Measurements from ENCODE around the gene DMXL2. TPM values are rescaled to one million over a fixed set of nuclear protein-coding genes. Genes with fewer than 3 reads are reported as not detected.
"Not testable (repeated sequence)": the region's sequence is repeated elsewhere in the genome, so short reads cannot be mapped to it uniquely, and the experiment has no call there.

DMXL2 gene
- total RNA-seq, 2 experiments from 2014 or later: 5.9 to 7.0 TPM

DNA sequence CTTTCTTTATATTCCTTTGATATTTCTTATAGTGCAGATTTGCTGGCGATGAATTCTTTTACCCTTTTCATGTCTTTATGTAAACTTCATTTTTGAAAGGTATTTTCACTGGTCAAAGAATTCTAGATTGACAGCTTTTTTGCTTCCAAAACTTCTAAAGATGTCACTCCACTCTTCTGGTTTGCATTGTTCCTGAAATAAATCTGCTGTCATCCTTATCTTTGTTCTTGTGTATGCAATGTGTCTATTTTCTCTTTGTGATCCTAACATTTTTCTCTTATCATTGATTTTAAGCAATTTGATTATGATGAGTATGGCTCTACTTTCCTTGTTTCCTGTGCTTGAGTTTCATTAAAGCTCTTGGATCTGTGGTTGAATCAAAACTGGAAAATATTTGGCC, 177.8 kb downstream of the DMXL2 start:
- Mint-ChIP-seq H3K9me3 (ENCODE audit: low read depth) (no peaks in the 10 kb centered on the region), H3K4me3 (no peak overlapping the region), H3K36me3 (ENCODE audit: low read depth) (peaks cover 2% of the 10 kb centered on the region), H3K4me1 (no peaks in the 10 kb centered on the region), H3K27ac (no peak overlapping the region), H3K27me3 (no peaks in the 10 kb centered on the region)
- POLR2A ChIA-PET: no interaction called here
- intact Hi-C loops (cut with DNase I, micrococcal nuclease): no loop called here
- CTCF ChIA-PET: no interaction called here
- ATAC-seq (no peak), DNase-seq (no peak)

GRCh38 chr15:51444112-51444511, 178.5 kb downstream of the DMXL2 start:
- H3K4me3 Mint-ChIP-seq: no peak overlapping the region

DNA sequence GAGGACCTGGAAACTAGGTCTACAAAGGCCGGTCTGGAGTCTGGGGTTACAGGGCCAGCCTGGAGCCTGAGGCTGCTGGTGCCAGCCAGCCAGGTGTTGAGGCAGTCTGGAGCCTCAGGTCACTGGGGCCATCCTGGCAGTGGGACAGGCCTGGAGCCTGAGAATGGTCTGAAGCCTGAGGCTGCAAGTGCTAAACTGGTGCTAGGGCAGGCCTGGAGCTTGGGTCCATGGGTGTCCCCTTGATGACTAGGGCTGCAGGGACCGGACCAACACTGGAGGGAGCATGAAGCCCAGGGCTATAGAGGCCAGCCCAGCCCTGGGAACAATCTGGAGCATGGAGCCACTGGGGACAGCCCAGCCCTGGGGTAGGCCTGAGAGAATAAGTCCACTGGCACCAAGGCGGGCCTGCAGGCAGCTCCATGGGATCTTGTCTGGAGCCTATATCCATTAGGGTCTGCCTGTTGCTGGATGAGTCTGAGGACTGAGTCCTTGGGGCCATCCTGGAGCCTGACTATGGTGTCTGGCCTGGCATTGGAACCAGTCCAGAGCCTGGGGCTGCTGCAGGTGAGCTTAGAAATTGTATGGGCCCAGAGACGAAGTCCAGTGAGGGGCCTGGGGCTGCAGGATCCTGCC, 179.2 kb downstream of the DMXL2 start:
- H3K4me1 Mint-ChIP-seq: no peaks in the 10 kb centered on the region
- no peak for DNase-seq
- H3K4me3 Mint-ChIP-seq: no peak overlapping the region
- intact Hi-C loops (cut with DNase I, micrococcal nuclease): no loop called here
- H3K27me3 Mint-ChIP-seq: no peaks in the 10 kb centered on the region
- POLR2A ChIA-PET: no interaction called here
- no peaks in the 10 kb centered on the region for H3K9me3 Mint-ChIP-seq (ENCODE audit: low read depth)
- H3K36me3 Mint-ChIP-seq (ENCODE audit: low read depth): no peaks in the 10 kb centered on the region
- ATAC-seq: no peak
- CTCF ChIA-PET: no interaction called here
- H3K27ac Mint-ChIP-seq: no peak overlapping the region

More at GRCh38 chr15:51444112-51444511, 178.5 kb downstream of the DMXL2 start:
- ChIA-PET CTCF (no interaction called here), POLR2A (no interaction called here)
- Mint-ChIP-seq H3K27ac (no peak overlapping the region), H3K36me3 (ENCODE audit: low read depth) (peaks cover under 1% of the 10 kb centered on the region), H3K9me3 (ENCODE audit: low read depth) (no peaks in the 10 kb centered on the region), H3K4me1 (no peaks in the 10 kb centered on the region), H3K27me3 (no peaks in the 10 kb centered on the region)
- no peak for DNase-seq
- no peak for ATAC-seq
- intact Hi-C loops (cut with DNase I, micrococcal nuclease): no loop called here

GRCh38 chr15:51438526-51438925, 184.0 kb downstream of the DMXL2 start:
- ATAC-seq (no peak), DNase-seq (no peak)
- Mint-ChIP-seq H3K4me3 (no peak overlapping the region), H3K27me3 (peaks cover 5% of the 10 kb centered on the region), H3K27ac (no peak overlapping the region), H3K36me3 (ENCODE audit: low read depth) (no peaks in the 10 kb centered on the region), H3K9me3 (ENCODE audit: low read depth) (no peaks in the 10 kb centered on the region), H3K4me1 (no peaks in the 10 kb centered on the region)
- intact Hi-C loops (cut with DNase I, micrococcal nuclease): no loop called here
- ChIA-PET POLR2A (no interaction called here), CTCF (no interaction called here)

DNA sequence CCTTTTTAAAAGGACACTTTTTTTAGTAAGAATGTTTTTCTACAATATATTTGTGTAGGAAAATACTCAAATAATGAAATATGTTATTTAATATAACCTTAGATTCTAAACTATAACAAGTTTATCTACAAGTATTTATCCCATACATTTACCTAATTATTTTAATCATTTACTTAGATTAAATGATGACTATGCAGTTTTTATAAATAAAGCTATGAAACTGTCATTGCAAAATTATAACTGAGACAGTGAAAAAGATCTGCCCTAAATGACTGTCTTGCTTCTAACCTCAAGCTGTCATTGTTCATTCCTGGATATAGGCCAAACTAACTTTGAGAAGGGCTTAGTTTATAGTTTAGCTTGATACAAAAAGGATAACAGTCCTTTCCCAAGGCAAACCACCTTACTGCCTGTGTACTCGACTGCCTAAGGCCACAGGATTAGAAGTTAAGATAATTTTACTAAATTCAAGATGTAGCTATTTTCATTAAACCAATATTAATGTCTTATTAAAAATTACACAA, 197.0 kb downstream of the DMXL2 start:
- no peak overlapping the region for H3K27ac Mint-ChIP-seq

DNA sequence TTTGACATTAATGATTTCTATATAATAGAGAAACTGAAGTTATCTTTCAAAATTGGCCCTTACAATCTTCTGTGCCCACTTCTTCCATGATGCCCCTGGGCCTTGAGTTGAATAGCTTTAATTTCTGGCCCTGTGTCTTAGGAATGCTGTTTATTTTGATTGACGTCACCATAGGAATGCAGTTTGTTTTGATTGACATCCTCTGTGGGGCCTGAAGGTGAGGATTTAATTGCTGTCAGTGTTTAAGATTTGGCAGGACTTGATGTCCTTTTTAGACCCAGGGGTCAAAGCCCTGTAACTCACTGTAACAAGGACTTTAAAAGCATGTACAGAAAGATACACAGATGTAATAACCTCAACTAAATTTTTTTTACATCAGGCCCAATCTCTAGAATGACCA, 197.8 kb downstream of the DMXL2 start:
- DNase-seq (no peak), ATAC-seq (no peak)
- ChIA-PET CTCF (no interaction called here), POLR2A (no interaction called here)
- peaks cover 4% of the 10 kb centered on the region for H3K27me3 Mint-ChIP-seq
- H3K36me3 Mint-ChIP-seq (ENCODE audit: low read depth): no peaks in the 10 kb centered on the region
- no peak overlapping the region for H3K4me3 Mint-ChIP-seq
- intact Hi-C loops (cut with DNase I, micrococcal nuclease): no loop called here
- H3K27ac Mint-ChIP-seq: no peak overlapping the region
- H3K4me1 Mint-ChIP-seq: no peaks in the 10 kb centered on the region
- no peaks in the 10 kb centered on the region for H3K9me3 Mint-ChIP-seq (ENCODE audit: low read depth)

More for the DNA sequence above, 197.0 kb downstream of the DMXL2 start:
- no peak overlapping the region for H3K4me3 Mint-ChIP-seq
- H3K27me3 Mint-ChIP-seq: peaks cover 4% of the 10 kb centered on the region
- intact Hi-C loops (cut with DNase I, micrococcal nuclease): no loop called here
- POLR2A ChIA-PET: no interaction called here
- ATAC-seq (no peak), DNase-seq (no peak)
- H3K4me1 Mint-ChIP-seq: no peaks in the 10 kb centered on the region
- no peaks in the 10 kb centered on the region for H3K36me3 Mint-ChIP-seq (ENCODE audit: low read depth)
- H3K9me3 Mint-ChIP-seq (ENCODE audit: low read depth): no peaks in the 10 kb centered on the region
- CTCF ChIA-PET: interaction anchor here (0.8 to 1.1 kb wide), 2 partner anchors 10 to 22 kb away, joined by 3 to 4 read pairs; no protein-coding TSS in a partner anchor

- CTCF ChIA-PET; intact Hi-C loops (cut with DNase I, micrococcal nuclease); ATAC-seq; H3K4me3 Mint-ChIP-seq; H3K27me3 Mint-ChIP-seq; H3K27ac Mint-ChIP-seq; H3K4me1 Mint-ChIP-seq; H3K9me3 Mint-ChIP-seq (ENCODE audit: low read depth); DNase-seq; H3K36me3 Mint-ChIP-seq (ENCODE audit: low read depth); POLR2A ChIA-PET: not testable (repeated sequence)
Measured at GRCh38 chr15:51423040-51423439, 199.5 kb downstream of the DMXL2 start.

GRCh38 chr15:51416129-51416528, 206.4 kb downstream of the DMXL2 start:
- ChIA-PET CTCF (interaction anchor here (0.6 to 0.7 kb wide), 2 partner anchors 220 to 253 kb away, joined by 3 read pairs; no protein-coding TSS in a partner anchor), POLR2A (no interaction called here)
- peaks cover 3% of the 10 kb centered on the region for H3K27me3 Mint-ChIP-seq
- H3K27ac Mint-ChIP-seq: no peak overlapping the region
- no peaks in the 10 kb centered on the region for H3K36me3 Mint-ChIP-seq (ENCODE audit: low read depth)
- intact Hi-C loops (cut with DNase I, micrococcal nuclease): no loop called here
- no peak overlapping the region for H3K4me3 Mint-ChIP-seq
- no peaks in the 10 kb centered on the region for H3K9me3 Mint-ChIP-seq (ENCODE audit: low read depth)
- DNase-seq (no peak), ATAC-seq (no peak)
- no peaks in the 10 kb centered on the region for H3K4me1 Mint-ChIP-seq

- POLR2A ChIA-PET: no interaction called here
- no peaks in the 10 kb centered on the region for H3K9me3 Mint-ChIP-seq (ENCODE audit: low read depth)
- CTCF ChIA-PET: no interaction called here
- intact Hi-C loops (cut with DNase I, micrococcal nuclease): no loop called here
- DNase-seq (no peak), ATAC-seq (no peak)
- no peaks in the 10 kb centered on the region for H3K36me3 Mint-ChIP-seq (ENCODE audit: low read depth)
- no peak overlapping the region for H3K4me3 Mint-ChIP-seq
- no peak overlapping the region for H3K27ac Mint-ChIP-seq
- H3K4me1 Mint-ChIP-seq: no peaks in the 10 kb centered on the region
- H3K27me3 Mint-ChIP-seq: peaks cover 3% of the 10 kb centered on the region
Measured at GRCh38 chr15:51414256-51414860, 208.2 kb downstream of the DMXL2 start.

GRCh38 chr15:51405693-51406523, 216.7 kb downstream of the DMXL2 start:
- Mint-ChIP-seq H3K36me3 (ENCODE audit: low read depth) (no peaks in the 10 kb centered on the region), H3K4me1 (no peaks in the 10 kb centered on the region), H3K4me3 (no peak overlapping the region), H3K27me3 (peaks cover 16% of the 10 kb centered on the region), H3K9me3 (ENCODE audit: low read depth) (no peaks in the 10 kb centered on the region), H3K27ac (no peak overlapping the region)
- CTCF ChIA-PET: interaction anchor here (1.0 kb wide), 2 partner anchors 26 to 242 kb away, joined by 4 read pairs; no protein-coding TSS in a partner anchor
- POLR2A ChIA-PET: no interaction called here
- ATAC-seq (no peak), DNase-seq (no peak)
- intact Hi-C loops (cut with DNase I, micrococcal nuclease): no loop called here

DNA sequence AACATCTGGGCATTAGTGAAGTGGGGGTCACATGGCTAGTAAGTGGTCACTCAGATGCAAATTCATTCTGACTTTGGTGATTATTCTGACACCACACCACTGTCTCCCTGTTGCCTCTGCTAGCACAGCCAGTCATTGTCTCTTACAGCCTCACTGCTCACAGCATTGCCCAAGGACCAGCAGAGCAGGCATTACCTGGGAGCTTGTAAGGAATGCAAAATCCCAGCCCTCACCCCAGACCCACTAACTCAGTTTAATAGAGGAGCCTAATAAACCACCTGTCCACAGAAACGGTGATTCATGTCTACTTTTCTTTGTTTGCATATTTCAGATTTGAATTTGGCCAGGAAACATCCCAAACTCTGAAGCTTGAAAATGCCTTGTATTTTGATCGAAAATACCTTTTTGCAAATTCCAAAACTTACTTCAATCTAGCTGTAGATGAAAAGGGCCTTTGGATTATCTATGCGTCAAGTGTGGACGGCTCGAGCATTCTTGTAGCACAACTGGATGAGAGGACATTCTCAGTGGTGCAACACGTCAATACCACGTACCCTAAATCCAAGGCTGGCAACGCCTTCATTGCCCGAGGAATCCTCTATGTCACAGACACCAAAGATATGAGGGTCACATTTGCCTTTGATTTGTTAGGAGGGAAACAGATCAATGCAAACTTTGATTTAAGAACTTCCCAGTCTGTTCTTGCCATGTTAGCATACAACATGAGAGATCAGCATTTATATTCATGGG, 218.4 kb downstream of the DMXL2 start:
- H3K36me3 Mint-ChIP-seq (ENCODE audit: low read depth): no peaks in the 10 kb centered on the region
- intact Hi-C loops (cut with DNase I, micrococcal nuclease): loop anchor here in 1 of 2 experiments (2.0 kb wide), 1 partner anchor 241 kb away; no protein-coding TSS in a partner anchor
- ChIA-PET POLR2A (no interaction called here), CTCF (interaction anchor here (1.1 to 3.3 kb wide), 4 partner anchors 9 to 241 kb away, joined by 3 to 14 read pairs (median 4); no protein-coding TSS in a partner anchor)
- no peak for DNase-seq
- H3K4me3 Mint-ChIP-seq: no peak overlapping the region
- H3K4me1 Mint-ChIP-seq: no peaks in the 10 kb centered on the region
- ATAC-seq: no peak
- H3K9me3 Mint-ChIP-seq (ENCODE audit: low read depth): no peaks in the 10 kb centered on the region
- no peak overlapping the region for H3K27ac Mint-ChIP-seq
- H3K27me3 Mint-ChIP-seq: peaks cover 16% of the 10 kb centered on the region

Measured in activated CD4-positive, alpha-beta T cell treated with anti-CD3 and anti-CD28 coated beads for 36 hours (primary cell).